ENCODE results near the gene CACHD1. TPM values are rescaled to one million over a fixed set of nuclear protein-coding genes. Genes with fewer than 3 reads are reported as not detected.
"Not testable (repeated sequence)": the region's sequence is repeated elsewhere in the genome, so short reads cannot be mapped to it uniquely, and the experiment has no call there.

CACHD1 gene
- total RNA-seq, 2 donors from 2014 or later: 10.8 to 14.4 TPM

- WGBS: 26% methylated on average over 2 of the region's 2 CpGs
- no peak overlapping the region for H3K27ac ChIP-seq
- intact Hi-C loops (cut with DNase I): no loop called here
- no peaks in the 10 kb centered on the region for H3K4me1 ChIP-seq (replicated peaks)
- H3K27me3 ChIP-seq (replicated peaks; ENCODE audit: insufficient read depth): no peaks in the 10 kb centered on the region
- H3K9me3 ChIP-seq: no peaks in the 10 kb centered on the region
- H3K4me3 ChIP-seq: no peak overlapping the region
- no peak for DNase-seq (ENCODE audit: low spot score)
- no peaks in the 10 kb centered on the region for H3K36me3 ChIP-seq
- no peak for TF ChIP-seq POLR2A (IDR thresholded peaks at IDR 0.05)
- TF ChIP-seq POLR2AphosphoS5 (IDR thresholded peaks at IDR 0.05): no peak
- TF ChIP-seq, protein P1, sequence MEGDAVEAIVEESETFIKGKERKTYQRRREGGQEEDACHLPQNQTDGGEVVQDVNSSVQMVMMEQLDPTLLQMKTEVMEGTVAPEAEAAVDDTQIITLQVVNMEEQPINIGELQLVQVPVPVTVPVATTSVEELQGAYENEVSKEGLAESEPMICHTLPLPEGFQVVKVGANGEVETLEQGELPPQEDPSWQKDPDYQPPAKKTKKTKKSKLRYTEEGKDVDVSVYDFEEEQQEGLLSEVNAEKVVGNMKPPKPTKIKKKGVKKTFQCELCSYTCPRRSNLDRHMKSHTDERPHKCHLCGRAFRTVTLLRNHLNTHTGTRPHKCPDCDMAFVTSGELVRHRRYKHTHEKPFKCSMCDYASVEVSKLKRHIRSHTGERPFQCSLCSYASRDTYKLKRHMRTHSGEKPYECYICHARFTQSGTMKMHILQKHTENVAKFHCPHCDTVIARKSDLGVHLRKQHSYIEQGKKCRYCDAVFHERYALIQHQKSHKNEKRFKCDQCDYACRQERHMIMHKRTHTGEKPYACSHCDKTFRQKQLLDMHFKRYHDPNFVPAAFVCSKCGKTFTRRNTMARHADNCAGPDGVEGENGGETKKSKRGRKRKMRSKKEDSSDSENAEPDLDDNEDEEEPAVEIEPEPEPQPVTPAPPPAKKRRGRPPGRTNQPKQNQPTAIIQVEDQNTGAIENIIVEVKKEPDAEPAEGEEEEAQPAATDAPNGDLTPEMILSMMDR (IDR thresholded peaks at IDR 0.05): no peak
These were observed 251.2 kb downstream of the CACHD1 start for GRCh38 chr1:64721135-64721534.

DNA sequence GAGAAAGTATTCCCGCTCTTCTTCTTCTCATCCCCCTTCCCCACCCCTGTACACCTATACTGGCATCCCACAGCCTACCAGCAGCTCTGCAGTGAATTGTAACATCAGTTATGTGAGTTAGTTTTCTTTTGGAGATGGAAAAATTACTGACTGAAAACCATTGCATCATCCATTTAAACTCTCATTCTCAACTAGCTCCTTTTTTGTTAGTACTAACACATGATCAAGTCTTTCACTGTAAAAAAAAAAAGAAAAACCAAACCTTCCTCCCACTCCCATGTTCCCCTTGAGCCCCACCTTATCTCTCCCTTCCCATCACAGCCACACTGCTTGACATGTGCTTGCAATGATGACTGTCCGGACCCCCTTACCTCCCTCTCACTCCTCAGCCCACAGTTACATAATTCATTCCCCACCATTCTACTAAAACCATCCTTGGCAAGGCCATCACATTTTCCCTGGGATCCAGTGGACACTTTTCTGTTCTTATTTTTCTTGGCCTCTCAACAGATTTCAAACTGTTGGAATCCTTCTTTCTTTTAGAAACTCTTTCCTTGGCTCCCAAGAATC is 251.7 kb downstream of the CACHD1 start:
- WGBS: 61% methylated on average over 2 of the region's 2 CpGs
- intact Hi-C loops (cut with DNase I): no loop called here
- TF ChIP-seq, protein P1 (IDR thresholded peaks at IDR 0.05): no peak
- TF ChIP-seq POLR2A (IDR thresholded peaks at IDR 0.05) (no peak), POLR2AphosphoS5 (IDR thresholded peaks at IDR 0.05) (no peak)

DNA sequence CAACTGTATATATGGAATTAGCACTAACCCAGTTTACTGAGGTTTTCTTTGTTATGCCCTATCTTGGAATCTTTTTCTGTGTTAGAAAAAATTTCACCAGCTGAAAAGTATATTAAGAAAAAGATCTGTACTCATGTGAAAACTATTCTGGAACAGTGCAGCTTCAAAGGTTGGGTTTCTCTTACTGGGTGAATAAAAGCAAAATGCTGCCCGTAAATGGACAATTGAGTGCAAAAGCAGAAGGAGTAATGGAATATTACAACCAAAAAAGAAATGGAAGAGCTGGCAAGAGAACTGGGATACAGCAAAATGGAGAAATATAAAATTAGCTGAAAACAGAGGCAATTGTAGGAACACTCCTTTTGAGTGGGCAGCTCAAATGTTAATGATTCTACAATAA is 257.9 kb downstream of the CACHD1 start:
- Histone ChIP-seq H3K36me3 (no peaks in the 10 kb centered on the region), H3K27me3 (replicated peaks; ENCODE audit: insufficient read depth) (no peaks in the 10 kb centered on the region), H3K4me3 (no peak overlapping the region), H3K27ac (no peak overlapping the region), H3K4me1 (replicated peaks) (no peaks in the 10 kb centered on the region), H3K9me3 (no peaks in the 10 kb centered on the region)
- WGBS: 74% methylated on average over 1 of the region's 1 CpG
- DNase-seq (ENCODE audit: low spot score): no peak
- intact Hi-C loops (cut with DNase I): no loop called here
- TF ChIP-seq, protein P1 (IDR thresholded peaks at IDR 0.05): no peak
- TF ChIP-seq POLR2A (IDR thresholded peaks at IDR 0.05) (no peak), POLR2AphosphoS5 (IDR thresholded peaks at IDR 0.05) (no peak)

More for the DNA sequence above, 251.7 kb downstream of the CACHD1 start:
- no peaks in the 10 kb centered on the region for H3K27me3 ChIP-seq (replicated peaks; ENCODE audit: insufficient read depth)
- H3K36me3 ChIP-seq: no peaks in the 10 kb centered on the region
- H3K27ac ChIP-seq: no peak overlapping the region
- no peak overlapping the region for H3K4me3 ChIP-seq
- no peaks in the 10 kb centered on the region for H3K9me3 ChIP-seq
- H3K4me1 ChIP-seq (replicated peaks): no peaks in the 10 kb centered on the region
- DNase-seq (ENCODE audit: low spot score): no peak

DNA sequence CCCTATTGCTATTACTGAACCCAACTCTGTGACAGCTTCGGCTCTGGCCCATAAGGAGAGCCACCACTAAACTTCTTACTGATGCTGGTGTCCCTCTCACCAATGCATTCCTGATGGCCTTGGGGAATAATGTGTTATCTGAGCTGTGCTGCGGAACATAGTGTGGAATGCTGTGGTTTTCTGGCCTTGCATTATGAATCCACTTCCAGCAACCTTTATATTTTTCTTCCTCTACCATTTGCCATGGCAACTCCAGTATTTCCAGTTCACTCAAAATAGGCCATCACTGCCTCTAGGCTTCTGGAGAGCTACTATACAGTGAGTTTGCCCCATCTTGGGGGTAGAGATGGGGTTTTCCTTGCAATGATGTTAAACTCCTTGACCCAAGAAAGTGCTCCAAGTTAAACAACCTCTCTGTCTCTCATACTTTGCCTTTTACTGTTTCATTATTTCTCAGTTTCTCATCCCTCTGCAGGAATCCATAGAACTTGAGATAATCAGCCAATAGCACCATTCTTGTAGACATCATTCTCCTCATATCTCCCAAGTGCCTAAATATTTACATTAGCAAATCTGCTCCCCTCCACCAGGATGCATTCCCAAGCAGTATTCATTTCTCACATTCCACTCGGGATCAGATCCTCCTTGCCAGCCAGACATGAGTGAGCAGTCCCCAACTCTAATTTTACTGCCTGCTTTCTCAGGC is 263.8 kb downstream of the CACHD1 start:
- no peak for DNase-seq (ENCODE audit: low spot score)
- TF ChIP-seq POLR2AphosphoS5 (IDR thresholded peaks at IDR 0.05): no peak
- TF ChIP-seq, protein P1 (IDR thresholded peaks at IDR 0.05): no peak
- TF ChIP-seq POLR2A (IDR thresholded peaks at IDR 0.05): no peak
- intact Hi-C loops (cut with DNase I): no loop called here
- Histone ChIP-seq H3K36me3 (no peaks in the 10 kb centered on the region), H3K27ac (no peak overlapping the region), H3K27me3 (replicated peaks; ENCODE audit: insufficient read depth) (no peaks in the 10 kb centered on the region), H3K4me3 (no peak overlapping the region), H3K4me1 (replicated peaks) (no peaks in the 10 kb centered on the region), H3K9me3 (no peaks in the 10 kb centered on the region)
- WGBS: 88% methylated on average over 3 of the region's 3 CpGs

DNA sequence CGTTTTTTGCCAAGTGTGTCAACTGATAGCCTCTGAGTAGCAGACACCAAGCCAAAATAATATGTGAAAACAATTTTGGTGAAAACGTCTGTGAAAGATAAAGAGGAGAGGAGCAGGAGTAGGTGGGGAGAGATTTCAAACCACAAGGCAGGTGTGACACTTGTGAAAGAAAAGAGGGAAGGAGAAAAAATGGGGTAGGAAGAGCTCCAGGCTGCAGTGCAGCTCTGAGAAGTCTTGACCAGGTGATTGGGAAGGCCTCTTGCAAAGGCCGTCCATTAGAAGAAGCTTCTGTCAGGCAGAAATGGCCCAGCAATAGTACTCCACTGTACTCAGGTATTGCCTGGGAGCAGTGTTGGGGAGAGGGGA is 264.3 kb downstream of the CACHD1 start:
- Histone ChIP-seq H3K27me3 (replicated peaks; ENCODE audit: insufficient read depth) (no peaks in the 10 kb centered on the region), H3K27ac (no peak overlapping the region), H3K9me3 (no peaks in the 10 kb centered on the region), H3K4me3 (no peak overlapping the region), H3K4me1 (replicated peaks) (no peaks in the 10 kb centered on the region), H3K36me3 (no peaks in the 10 kb centered on the region)
- WGBS: 75% methylated on average over 3 of the region's 3 CpGs
- TF ChIP-seq POLR2A (IDR thresholded peaks at IDR 0.05) (no peak), POLR2AphosphoS5 (IDR thresholded peaks at IDR 0.05) (no peak)
- TF ChIP-seq, protein P1 (IDR thresholded peaks at IDR 0.05): no peak
- no peak for DNase-seq (ENCODE audit: low spot score)
- intact Hi-C loops (cut with DNase I): no loop called here

DNA sequence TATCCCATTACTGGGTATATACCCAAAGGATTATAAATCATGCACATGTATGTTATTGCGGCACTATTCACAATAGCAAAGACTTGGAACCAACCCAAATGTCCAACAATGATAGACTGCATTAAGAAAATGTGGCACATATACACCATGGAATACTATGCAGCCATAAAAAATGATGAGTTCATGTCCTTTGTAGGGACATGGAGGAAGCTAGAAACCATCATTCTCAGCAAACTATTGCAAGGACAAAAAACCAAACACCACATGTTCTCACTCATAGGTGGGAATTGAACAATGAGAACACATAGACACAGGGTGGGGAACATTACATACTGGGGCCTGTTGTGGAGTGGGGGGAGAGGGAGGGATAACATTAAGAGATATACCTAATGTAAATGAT is 270.8 kb downstream of the CACHD1 start:
- intact Hi-C loops (cut with DNase I): loop anchor here (5.0 to 10.0 kb wide), 2 partner anchors 82 to 324 kb away; no protein-coding TSS in a partner anchor
- WGBS: 93% methylated on average over 1 of the region's 1 CpG
- not testable (repeated sequence) for H3K4me3 ChIP-seq; H3K4me1 ChIP-seq (replicated peaks); DNase-seq (ENCODE audit: low spot score); H3K36me3 ChIP-seq; H3K27me3 ChIP-seq (replicated peaks; ENCODE audit: insufficient read depth); H3K27ac ChIP-seq; H3K9me3 ChIP-seq

All from prostate gland (tissue), 2 donors.